SK-N-SH treated with all-trans-retinoic acid at 6 μM for 48 hours (cell line): Measurements from ENCODE around the gene MBD5.

Experiments used
- ATAC-seq: fragments of 200-7000 bp; cut with Tn5 transposase; 3 replicates; pipeline ENCODE4 v1.9.1; 2020; ENCODE audit warnings: mild to moderate bottlenecking, moderate library complexity
- ARNTL ChIP-seq: fragments of 450-650 bp; formaldehyde crosslinking; IDR thresholded peaks from 2 replicates; pipeline ENCODE4 v1.5.0; 2020; ENCODE audit warnings: low read depth, mild to moderate bottlenecking, moderate library complexity, borderline replicate concordance
- BACH2 ChIP-seq: fragments of 250-450 bp; sonication (Bioruptor Pico); IDR thresholded peaks from 2 replicates; pipeline ENCODE4 v1.9.0; 2021; ENCODE audit warnings: mild to moderate bottlenecking, borderline replicate concordance
- CREB5 ChIP-seq: fragments of 250-450 bp; sonication (Bioruptor Pico); IDR thresholded peaks from 2 replicates; pipeline ENCODE4 v1.5.1; 2020; ENCODE audit warnings: low read depth, mild to moderate bottlenecking, moderate library complexity
- CSDC2 ChIP-seq: fragments of 250-450 bp; sonication (Bioruptor Pico); IDR thresholded peaks from 2 replicates; pipeline ENCODE4 v1.5.0; 2020; ENCODE audit warnings: mild to moderate bottlenecking, moderate library complexity
- CSRNP3 ChIP-seq: fragments of 250-450 bp; sonication (Bioruptor Pico); IDR thresholded peaks from 2 replicates; pipeline ENCODE4 v1.5.1; 2021; ENCODE audit warnings: mild to moderate bottlenecking, moderate library complexity
- ESRRG ChIP-seq: fragments of 250-450 bp; sonication (Bioruptor Pico); IDR thresholded peaks from 2 replicates; pipeline ENCODE4 v1.6.1; 2021; ENCODE audit warnings: mild to moderate bottlenecking
- GLIS3 ChIP-seq: fragments of 250-450 bp; sonication (Bioruptor Pico); IDR thresholded peaks from 2 replicates; pipeline ENCODE4 v1.5.0; 2020; ENCODE audit warnings: mild to moderate bottlenecking, moderate library complexity
- ISL1 ChIP-seq: fragments of 250-450 bp; sonication (Bioruptor Pico); IDR thresholded peaks from 2 replicates; pipeline ENCODE4 v2.1.2; 2022; ENCODE audit warnings: mild to moderate bottlenecking, moderate library complexity
- OSR1 ChIP-seq: fragments of 250-450 bp; sonication (Bioruptor Pico); IDR thresholded peaks from 2 replicates; pipeline ENCODE4 v1.8.0; 2022; ENCODE audit warnings: moderate library complexity, mild to moderate bottlenecking, inconsistent platforms
- PATZ1 ChIP-seq: fragments of 250-450 bp; sonication (Bioruptor Pico); IDR thresholded peaks from 2 replicates; pipeline ENCODE4 v1.8.0; 2020; ENCODE audit warnings: mild to moderate bottlenecking, moderate library complexity, borderline replicate concordance
- PPARA ChIP-seq: fragments of 250-450 bp; sonication (Bioruptor Pico); IDR thresholded peaks from 2 replicates; pipeline ENCODE4 v1.5.0; 2020; ENCODE audit warnings: mild to moderate bottlenecking, borderline replicate concordance
- RARB ChIP-seq: fragments of 250-450 bp; sonication (Bioruptor Pico); IDR thresholded peaks from 2 replicates; pipeline ENCODE4 v1.8.0; 2021; ENCODE audit warnings: mild to moderate bottlenecking, moderate library complexity
- SNAI2 ChIP-seq: fragments of 250-450 bp; sonication (Bioruptor Pico); IDR thresholded peaks from 2 replicates; pipeline ENCODE4 v1.5.0; 2020; ENCODE audit warnings: mild to moderate bottlenecking, moderate library complexity
- TCF4 ChIP-seq: fragments of 250-450 bp; sonication (Bioruptor Pico); IDR thresholded peaks from 2 replicates; pipeline ENCODE4 v1.8.0; 2021; ENCODE audit warnings: mild to moderate bottlenecking, moderate library complexity, borderline replicate concordance
- TOX ChIP-seq: fragments of 250-450 bp; sonication (Bioruptor Pico); IDR thresholded peaks from 2 replicates; pipeline ENCODE4 v1.8.0; 2021; ENCODE audit warnings: mild to moderate bottlenecking, moderate library complexity, borderline replicate concordance
- TSHZ2 ChIP-seq: fragments of 250-450 bp; sonication (Bioruptor Pico); IDR thresholded peaks from 2 replicates; pipeline ENCODE4 v1.5.0; 2020; ENCODE audit warnings: mild to moderate bottlenecking, moderate library complexity
- ZFP3 ChIP-seq: fragments of 250-450 bp; sonication (Bioruptor Pico); IDR thresholded peaks from 2 replicates; pipeline ENCODE4 v1.5.0; 2020; ENCODE audit warnings: mild to moderate bottlenecking, moderate library complexity
- ZNF565 ChIP-seq: fragments of 450-650 bp; formaldehyde crosslinking; conservative IDR thresholded peaks from 2 replicates; pipeline ENCODE4 v1.5.0; 2020; ENCODE audit warnings: low read depth, mild to moderate bottlenecking, moderate library complexity
- ZNF70 ChIP-seq: fragments of 450-650 bp; formaldehyde crosslinking; IDR thresholded peaks from 2 replicates; pipeline ENCODE4 v1.5.0; 2020; ENCODE audit warnings: mild to moderate bottlenecking, moderate library complexity
- ZNF8 ChIP-seq: fragments of 450-650 bp; formaldehyde crosslinking; IDR thresholded peaks from 2 replicates; pipeline ENCODE4 v1.5.0; 2020; ENCODE audit warnings: mild to moderate bottlenecking, moderate library complexity

MBD5 gene

DNA sequence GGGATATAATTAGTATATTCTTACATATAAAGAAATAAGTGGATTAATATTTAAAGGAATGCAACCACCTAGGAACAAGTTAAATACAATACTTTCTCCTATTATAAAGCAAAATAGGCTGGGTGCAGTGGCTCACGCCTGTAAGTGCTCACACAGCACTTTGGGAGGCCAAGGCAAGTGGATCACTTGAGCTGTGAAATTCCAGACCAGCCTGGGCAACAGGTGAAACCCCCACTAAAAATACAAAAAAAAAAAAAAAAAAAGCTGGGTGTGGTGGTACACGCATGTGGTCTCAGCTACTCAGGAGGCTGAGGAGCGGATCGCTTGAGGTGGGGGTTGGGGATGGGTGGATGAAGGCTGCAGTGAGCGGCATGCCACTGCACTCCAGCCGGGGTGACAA is 337.5 kb downstream of the MBD5 start:
- no peak for ATAC-seq
- TF ChIP-seq BACH2 (CRISPR knock-in tag), result no peak
- TF ChIP-seq ARNTL (CRISPR knock-in tag), result no peak
- TF ChIP-seq ZNF70, result no peak
- no peak for TF ChIP-seq ESRRG (CRISPR knock-in tag)
- TF ChIP-seq SNAI2, result no peak
- TF ChIP-seq TCF4 (CRISPR knock-in tag), result no peak

GRCh38 chr2:148360662-148361061 is 339.8 kb downstream of the MBD5 start:
- TF ChIP-seq SNAI2 (no peak), CSDC2 (CRISPR knock-in tag) (no peak), ISL1 (CRISPR knock-in tag) (no peak), PATZ1 (CRISPR knock-in tag) (no peak), ZNF70 (no peak)

DNA sequence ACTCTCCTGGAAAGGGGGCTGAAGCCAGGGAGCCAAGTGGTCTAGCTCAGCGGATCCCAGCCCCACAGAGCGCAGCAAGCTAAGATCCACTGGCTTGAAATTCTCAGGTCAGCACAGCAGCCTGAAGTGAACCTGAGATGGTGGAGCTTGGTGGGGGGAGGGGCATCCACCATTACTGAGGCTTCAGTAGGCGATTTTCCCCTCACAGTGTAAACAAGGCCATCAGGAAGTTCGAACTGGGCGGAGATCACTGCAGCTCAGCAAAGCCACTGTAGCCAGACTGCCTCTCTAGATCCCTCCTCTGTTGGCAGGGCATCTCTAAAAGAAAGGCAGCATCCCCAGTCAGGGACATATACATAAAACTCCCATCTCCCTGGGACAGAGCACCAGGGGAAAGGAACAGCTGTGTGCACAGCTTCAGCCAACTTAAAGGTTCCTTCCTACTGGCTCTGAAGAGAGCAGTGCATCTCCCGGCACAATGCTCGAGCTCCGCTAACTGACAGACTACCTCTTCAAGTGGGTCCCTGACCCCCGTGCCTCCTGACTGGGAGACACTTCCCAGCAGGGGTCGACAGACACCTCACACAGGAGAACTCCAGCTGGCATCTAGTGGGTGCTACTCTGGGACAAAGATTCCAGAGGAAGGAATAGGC is 341.4 kb downstream of the MBD5 start:
- ATAC-seq, result no peak
- TF ChIP-seq TCF4 (CRISPR knock-in tag), result no peak
- TF ChIP-seq ESRRG (CRISPR knock-in tag), result no peak
- no peak for TF ChIP-seq ZNF70
- TF ChIP-seq CSDC2 (CRISPR knock-in tag), result no peak
- no peak for TF ChIP-seq PPARA
- no peak for TF ChIP-seq SNAI2
- no peak for TF ChIP-seq ZNF565
- TF ChIP-seq GLIS3 (CRISPR knock-in tag), result no peak

More at GRCh38 chr2:148360662-148361061, 339.8 kb downstream of the MBD5 start:
- ATAC-seq, result no peak

- no peak for TF ChIP-seq GLIS3 (CRISPR knock-in tag)
- no peak for TF ChIP-seq OSR1 (CRISPR knock-in tag)
- no peak for TF ChIP-seq ZNF565
- TF ChIP-seq ZNF8, result no peak
- no peak for TF ChIP-seq ZNF70
- no peak for TF ChIP-seq ZFP3
- TF ChIP-seq TOX (CRISPR knock-in tag), result no peak
- TF ChIP-seq RARB (CRISPR knock-in tag), result no peak
- no peak for TF ChIP-seq BACH2 (CRISPR knock-in tag)
- TF ChIP-seq TSHZ2, result no peak
- TF ChIP-seq CREB5 (CRISPR knock-in tag), result no peak
- no peak for TF ChIP-seq SNAI2
- TF ChIP-seq CSRNP3, result no peak
- TF ChIP-seq TCF4 (CRISPR knock-in tag), result no peak
- TF ChIP-seq CSDC2 (CRISPR knock-in tag), result no peak
- no peak for TF ChIP-seq ARNTL (CRISPR knock-in tag)
- ATAC-seq, result no peak
Observed at GRCh38 chr2:148375214-148375613, 354.3 kb downstream of the MBD5 start.

GRCh38 chr2:148391324-148391723 is 370.4 kb downstream of the MBD5 start:
- ATAC-seq, result peak; percentile 51
- no peak for TF ChIP-seq OSR1 (CRISPR knock-in tag)
- 0 out of 2 replicates have a peak, but pooled peaks have one; percentile 12 for TF ChIP-seq TCF4 (CRISPR knock-in tag)
- TF ChIP-seq ISL1 (CRISPR knock-in tag), result peak; percentile 97
- TF ChIP-seq CREB5 (CRISPR knock-in tag), result peak; percentile 95
